CD1c-positive myeloid dendritic cell (primary cell): ENCODE measurements around the gene WT1.
"Not testable (repeated sequence)": the region's sequence is repeated elsewhere in the genome, so short reads cannot be mapped to it uniquely, and the experiment has no call there.

Source experiments
- DNase-seq: peaks from one replicate; pipeline ENCODE4 v3.0.0-alpha.2; 2016; ENCODE audit errors: extremely low spot score

WT1 gene

DNA sequence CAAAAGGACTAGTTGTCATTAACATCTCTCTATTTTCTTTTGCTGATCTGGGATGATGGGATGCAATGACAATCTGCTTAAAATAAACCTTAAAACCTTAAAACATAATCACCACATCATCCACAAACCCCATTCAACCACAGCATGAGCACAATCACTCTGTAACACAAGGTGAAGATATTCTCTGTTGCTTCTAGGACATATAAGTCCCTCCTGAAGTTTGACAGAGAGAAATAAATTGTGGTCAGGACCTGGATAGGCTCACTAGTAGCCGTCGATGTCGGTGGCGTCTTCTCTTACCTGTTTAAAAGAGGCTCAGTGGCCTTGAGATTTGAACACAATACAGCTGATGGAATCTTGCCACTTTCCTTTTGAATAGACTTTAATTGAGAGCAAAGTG is 47.9 kb downstream of the WT1 start:
- no peak for DNase-seq

GRCh38 chr11:32386770-32387377 is 48.5 kb downstream of the WT1 start:
- DNase-seq, result no peak

- DNase-seq, result no peak
Observed at GRCh38 chr11:32385998-32386397, 49.3 kb downstream of the WT1 start.

DNA sequence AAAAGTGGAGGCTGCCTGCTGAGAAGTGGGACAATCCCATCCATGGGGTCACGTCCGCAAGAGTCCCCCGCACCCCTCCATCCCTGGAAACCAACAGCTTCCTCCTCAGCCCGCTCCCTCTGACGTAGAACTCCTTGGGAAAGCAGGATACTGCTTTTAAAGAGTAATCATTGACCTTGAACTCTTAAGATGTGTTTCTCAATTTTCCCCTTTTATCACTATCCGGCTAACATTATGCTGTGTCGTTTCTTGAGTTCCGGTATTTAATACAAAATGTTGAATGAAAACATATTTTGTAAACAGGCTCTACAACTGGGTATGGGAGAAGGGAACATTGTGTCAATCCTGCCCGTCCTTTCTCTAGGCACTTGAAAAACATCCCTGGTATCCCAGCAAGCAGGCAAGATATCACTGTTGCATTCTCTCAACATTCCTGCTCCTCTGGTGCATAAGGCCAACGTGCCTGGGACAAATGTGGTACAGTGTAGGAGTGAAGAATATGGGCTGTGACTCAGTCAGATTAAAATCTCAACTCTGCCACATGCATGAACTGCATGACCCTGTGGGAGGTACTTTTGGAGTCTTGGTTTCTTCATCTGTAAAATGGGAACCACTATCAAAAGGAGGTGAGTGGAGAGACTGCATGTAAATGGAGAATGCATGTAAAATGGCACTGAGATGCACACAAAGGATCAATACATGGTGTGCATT is 52.8 kb downstream of the WT1 start:
- no peak for DNase-seq

- DNase-seq, result no peak
Observed at GRCh38 chr11:32381179-32381578, 54.2 kb downstream of the WT1 start.

GRCh38 chr11:32379719-32380118 is 55.6 kb downstream of the WT1 start:
- no peak for DNase-seq

GRCh38 chr11:32375826-32376225 is 59.5 kb downstream of the WT1 start:
- DNase-seq, result no peak

- peak; percentile 66 for DNase-seq
Observed at GRCh38 chr11:32374261-32374711, 61.1 kb downstream of the WT1 start.

DNA sequence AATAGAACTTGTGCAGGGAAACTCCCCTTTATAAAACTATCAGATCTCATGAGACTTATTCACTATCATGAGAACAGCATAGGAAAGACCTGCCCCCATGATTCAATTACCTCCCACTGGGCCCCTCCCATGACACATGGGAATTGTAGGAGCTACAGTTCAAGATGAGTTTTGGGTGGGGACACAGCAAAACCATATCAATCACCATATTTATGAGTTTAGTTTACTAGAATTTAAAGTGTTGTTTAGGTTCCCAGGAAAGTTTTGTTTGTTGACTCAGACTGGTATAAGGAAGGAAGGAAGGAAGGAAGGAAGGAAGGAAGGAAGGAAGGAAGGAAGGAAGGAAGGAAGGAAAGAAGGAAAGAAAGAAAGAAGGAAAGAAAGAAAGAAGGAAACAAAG is 65.4 kb downstream of the WT1 start:
- not testable (repeated sequence) for DNase-seq

DNA sequence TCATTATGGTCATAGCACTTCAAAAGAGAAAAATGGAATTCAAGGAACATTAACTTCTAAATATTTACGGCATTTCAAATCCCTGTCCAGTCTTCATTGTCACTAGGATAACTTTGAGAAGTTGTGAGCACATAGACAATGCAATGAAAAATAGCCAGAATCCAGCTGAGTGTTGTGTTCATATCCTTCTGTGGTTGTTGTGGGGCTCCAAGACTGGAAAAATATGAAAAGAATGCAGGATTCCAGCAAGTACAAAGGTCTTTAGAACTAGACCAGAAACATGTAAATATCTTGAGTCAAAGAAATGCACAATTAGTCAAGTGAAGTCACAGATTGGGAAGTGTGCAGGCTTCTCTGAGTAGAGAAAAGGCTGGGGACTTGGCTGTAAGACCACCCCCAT is 68.7 kb downstream of the WT1 start:
- no peak for DNase-seq

GRCh38 chr11:32365192-32365591 is 70.1 kb downstream of the WT1 start:
- no peak for DNase-seq

DNA sequence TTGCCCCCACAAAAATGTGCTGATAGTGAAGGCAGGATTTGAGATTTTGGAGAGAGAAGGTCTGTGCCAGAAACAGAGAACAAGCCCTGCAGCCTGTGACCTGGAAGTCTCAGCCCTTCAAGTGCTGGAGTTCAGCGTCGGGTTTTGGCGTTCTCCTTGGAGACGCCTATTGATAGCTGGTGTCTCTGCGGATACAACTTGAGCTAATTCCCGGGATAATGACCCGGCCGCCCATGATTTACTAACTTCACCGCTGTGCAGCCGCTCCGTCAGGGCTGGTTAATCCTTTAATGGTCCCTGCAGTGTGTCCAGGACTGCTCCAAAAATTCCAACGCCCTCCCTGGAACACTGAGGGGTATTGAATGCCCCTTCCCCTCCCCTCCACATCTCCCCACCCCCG is 76.6 kb downstream of the WT1 start:
- no peak for DNase-seq

GRCh38 chr11:32353884-32354283 is 81.5 kb downstream of the WT1 start:
- DNase-seq, result no peak

DNA sequence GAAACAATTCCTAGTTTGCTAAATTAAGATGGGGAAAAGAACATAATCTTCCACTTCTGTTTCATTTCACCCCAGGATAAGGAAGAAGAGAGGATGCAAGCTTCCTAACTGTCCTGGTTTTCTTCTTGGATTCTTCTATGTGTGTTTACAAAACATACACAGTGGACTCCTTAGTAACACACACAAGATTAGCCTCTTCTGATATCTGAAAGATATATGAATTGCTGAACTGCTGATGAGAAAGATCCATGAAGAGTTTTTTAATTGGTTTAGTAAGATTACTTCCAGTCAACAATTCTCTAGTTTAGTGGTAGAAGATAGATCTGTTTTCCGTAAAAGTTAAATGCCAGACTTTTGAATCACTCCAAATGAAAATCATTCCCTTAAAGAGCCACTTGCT is 86.8 kb downstream of the WT1 start:
- DNase-seq, result no peak

DNA sequence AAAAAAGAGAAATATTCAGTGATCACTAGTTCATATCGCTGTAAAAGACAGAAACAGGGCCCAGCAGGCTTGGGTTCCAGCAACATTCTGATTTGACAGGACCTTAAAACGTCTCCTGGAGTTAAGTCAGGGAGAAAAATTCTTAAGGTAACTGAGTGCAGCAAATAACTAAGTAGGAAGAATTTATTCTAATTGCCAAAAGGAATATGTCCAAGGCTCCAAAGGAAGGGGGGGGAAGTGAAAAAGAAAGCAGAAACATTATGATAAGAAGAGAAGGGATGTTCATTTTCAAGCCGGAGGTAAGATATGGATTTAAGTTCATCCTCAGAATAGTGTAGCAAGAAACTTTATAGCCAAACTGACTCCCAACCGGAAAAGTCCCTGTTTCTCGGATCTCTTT is 90.4 kb downstream of the WT1 start:
- DNase-seq, result no peak

GRCh38 chr11:32343325-32344008 is 91.9 kb downstream of the WT1 start:
- DNase-seq, result no peak

DNA sequence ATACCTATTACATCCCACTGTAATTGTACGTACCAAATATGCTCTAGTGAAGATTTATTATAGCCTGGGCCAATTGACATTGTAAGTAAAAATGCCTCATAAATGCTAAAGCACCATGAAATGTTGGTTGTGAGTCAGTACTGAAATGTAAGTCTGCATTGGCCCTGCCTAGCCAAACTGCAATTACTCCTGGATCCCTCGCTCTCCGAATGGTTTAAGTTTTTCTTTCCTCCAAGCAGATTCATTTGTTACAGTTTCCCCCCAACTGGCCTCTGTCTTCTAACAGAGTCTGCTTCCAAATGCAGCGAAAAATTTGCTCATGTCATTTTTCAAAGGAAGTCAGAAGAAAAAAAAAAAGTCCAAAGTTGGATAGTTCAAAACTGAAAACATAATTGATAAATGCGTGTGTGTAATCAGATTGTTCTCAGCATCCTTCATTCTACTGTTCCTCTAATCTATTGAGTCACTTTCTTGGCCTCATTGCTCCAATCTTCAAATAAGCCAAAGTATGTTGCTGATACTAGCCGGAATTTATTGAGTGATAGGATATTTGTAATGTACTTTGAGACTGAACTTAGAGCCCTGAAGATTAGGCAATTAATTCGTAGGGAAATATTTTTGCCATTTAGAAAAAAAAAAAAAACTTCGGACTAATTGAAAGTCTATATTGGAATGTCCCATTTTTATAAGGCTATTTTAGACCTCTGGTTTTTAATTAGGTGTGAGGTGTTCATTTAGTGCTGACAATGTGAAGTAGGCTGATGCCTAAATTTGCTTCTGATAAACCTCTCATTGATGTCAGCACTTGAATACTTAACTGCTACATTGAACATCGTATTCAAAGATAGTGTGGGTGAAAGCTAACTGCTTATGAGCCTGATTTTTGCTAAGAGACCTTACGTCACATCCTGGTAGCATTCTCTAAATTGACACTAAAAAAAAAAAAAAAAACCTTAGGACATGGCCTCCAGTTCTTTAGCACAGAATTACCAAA is 93.4 kb downstream of the WT1 start:
- DNase-seq, result no peak

- DNase-seq, result no peak
Observed at GRCh38 chr11:32340181-32340580, 95.2 kb downstream of the WT1 start.
